HK-2 (cell line): Measurements from ENCODE around the gene BTBD16.

Source experiments
- DNase-seq: peaks from one replicate; pipeline ENCODE4 v3.0.0-alpha.2; 2018; ENCODE audit not compliant: unreplicated experiment

The BTBD16 gene

GRCh38 chr10:122248356-122249302, 22.5 kb upstream of the BTBD16 start:
- DNase-seq: no peak

- DNase-seq: no peak
Measured at GRCh38 chr10:122249303-122249850, 21.7 kb upstream of the BTBD16 start.

GRCh38 chr10:122249991-122250750, 20.9 kb upstream of the BTBD16 start:
- no peak for DNase-seq

- no peak for DNase-seq
Measured at GRCh38 chr10:122251459-122252255, 19.4 kb upstream of the BTBD16 start.

GRCh38 chr10:122252805-122253204, 18.3 kb upstream of the BTBD16 start:
- peak; percentile 11 for DNase-seq

GRCh38 chr10:122253605-122254004, 17.5 kb upstream of the BTBD16 start:
- no peak for DNase-seq

GRCh38 chr10:122254831-122255230, 16.3 kb upstream of the BTBD16 start:
- DNase-seq: no peak

GRCh38 chr10:122255509-122256301, 15.4 kb upstream of the BTBD16 start:
- DNase-seq: no peak

- DNase-seq: no peak
Measured at GRCh38 chr10:122257041-122257440, 14.1 kb upstream of the BTBD16 start.

- peak; percentile 57 for DNase-seq
Measured at GRCh38 chr10:122258136-122259074, 12.7 kb upstream of the BTBD16 start.

GRCh38 chr10:122259075-122259466, 12.0 kb upstream of the BTBD16 start:
- DNase-seq: no peak

GRCh38 chr10:122261584-122261983, 9.5 kb upstream of the BTBD16 start:
- DNase-seq: no peak

GRCh38 chr10:122263971-122264370, 7.1 kb upstream of the BTBD16 start:
- peak; percentile 63 for DNase-seq

- DNase-seq: no peak
Measured at GRCh38 chr10:122264436-122264835, 6.7 kb upstream of the BTBD16 start.

- DNase-seq: no peak
Measured at GRCh38 chr10:122264931-122265330, 6.2 kb upstream of the BTBD16 start.

GRCh38 chr10:122265896-122266295, 5.2 kb upstream of the BTBD16 start:
- peak; percentile 72 for DNase-seq

- DNase-seq: peak; percentile 68
Measured at GRCh38 chr10:122267849-122268737, 3.0 kb upstream of the BTBD16 start.

GRCh38 chr10:122269059-122269687, 1.9 kb upstream of the BTBD16 start:
- no peak for DNase-seq
